ENCODE results near the gene KPNA5.

Gene KPNA5

DNA sequence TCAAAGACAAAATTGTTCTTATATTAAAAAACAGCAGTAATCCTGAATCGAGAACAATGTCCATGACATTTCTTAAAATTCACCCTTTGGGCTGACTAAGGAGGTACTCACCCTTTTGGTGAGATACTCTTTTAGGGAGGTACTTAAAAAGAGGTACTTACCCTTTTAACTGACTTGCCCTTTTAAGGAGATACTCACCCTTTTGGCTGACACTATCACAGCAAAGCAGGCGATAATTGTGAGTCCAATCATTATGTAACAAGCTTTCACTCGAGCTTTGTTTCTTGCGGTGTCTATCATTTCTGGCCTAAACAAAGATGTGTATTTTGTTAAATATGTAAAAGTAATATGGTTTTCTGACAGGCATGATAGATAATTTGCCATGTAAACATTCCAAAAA is 80.8 kb downstream of the KPNA5 start:
- no peak overlapping the region for H3K4me3 ChIP-seq (ENCODE audit: low read length)
- no peaks in the 10 kb centered on the region for H3K9me3 ChIP-seq (ENCODE audit: insufficient read depth, low read length)
- H4K20me1 ChIP-seq (ENCODE audit: insufficient read depth, low read length): no peaks in the 10 kb centered on the region
- no peak overlapping the region for H3K9ac ChIP-seq (ENCODE audit: low read length)
- TF ChIP-seq, protein P1, sequence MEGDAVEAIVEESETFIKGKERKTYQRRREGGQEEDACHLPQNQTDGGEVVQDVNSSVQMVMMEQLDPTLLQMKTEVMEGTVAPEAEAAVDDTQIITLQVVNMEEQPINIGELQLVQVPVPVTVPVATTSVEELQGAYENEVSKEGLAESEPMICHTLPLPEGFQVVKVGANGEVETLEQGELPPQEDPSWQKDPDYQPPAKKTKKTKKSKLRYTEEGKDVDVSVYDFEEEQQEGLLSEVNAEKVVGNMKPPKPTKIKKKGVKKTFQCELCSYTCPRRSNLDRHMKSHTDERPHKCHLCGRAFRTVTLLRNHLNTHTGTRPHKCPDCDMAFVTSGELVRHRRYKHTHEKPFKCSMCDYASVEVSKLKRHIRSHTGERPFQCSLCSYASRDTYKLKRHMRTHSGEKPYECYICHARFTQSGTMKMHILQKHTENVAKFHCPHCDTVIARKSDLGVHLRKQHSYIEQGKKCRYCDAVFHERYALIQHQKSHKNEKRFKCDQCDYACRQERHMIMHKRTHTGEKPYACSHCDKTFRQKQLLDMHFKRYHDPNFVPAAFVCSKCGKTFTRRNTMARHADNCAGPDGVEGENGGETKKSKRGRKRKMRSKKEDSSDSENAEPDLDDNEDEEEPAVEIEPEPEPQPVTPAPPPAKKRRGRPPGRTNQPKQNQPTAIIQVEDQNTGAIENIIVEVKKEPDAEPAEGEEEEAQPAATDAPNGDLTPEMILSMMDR (IDR thresholded peaks at IDR 0.05; ENCODE audit: low read depth, low read length): no peak
- TF ChIP-seq EZH2phosphoT487 (IDR thresholded peaks at IDR 0.05; ENCODE audit: low read depth): no peak
- H2AFZ ChIP-seq (ENCODE audit: low read depth, low read length): peak overlapping the region; percentile 83; the same call in 1 of the 2 replicates
- no peaks in the 10 kb centered on the region for H3K79me2 ChIP-seq (ENCODE audit: low read length)
- H3K27ac ChIP-seq (ENCODE audit: low read length): no peak overlapping the region
- H3K27me3 ChIP-seq (ENCODE audit: low read depth, low read length): no peaks in the 10 kb centered on the region
- no peaks in the 10 kb centered on the region for H3K36me3 ChIP-seq (replicated peaks; ENCODE audit: low read depth, low read length)
- peak overlapping the region; percentile 27; the same call in 1 of the 2 replicates for H3K4me2 ChIP-seq (ENCODE audit: low read length)
- no peaks in the 10 kb centered on the region for H3K4me1 ChIP-seq (ENCODE audit: low read length)

DNA sequence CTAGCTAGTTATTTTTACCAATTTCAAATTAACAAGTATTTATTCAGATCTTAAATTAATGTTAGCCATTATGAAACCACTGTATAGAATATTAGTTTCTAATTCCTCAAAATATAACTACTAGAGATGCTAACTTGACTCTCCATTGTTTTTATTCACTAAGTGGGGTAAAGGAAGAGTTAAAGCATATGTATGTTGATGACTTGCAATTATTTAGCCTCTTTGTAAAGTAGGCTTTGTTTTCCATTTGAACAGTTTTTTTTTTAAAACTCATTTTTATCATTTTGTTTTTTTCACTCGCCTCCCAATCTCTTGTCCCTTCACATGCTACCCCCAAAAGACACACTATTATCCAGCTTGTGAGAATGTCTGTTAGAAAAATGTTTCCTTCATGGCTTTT is 81.2 kb downstream of the KPNA5 start:
- H3K79me2 ChIP-seq (ENCODE audit: low read length): no peaks in the 10 kb centered on the region
- H2AFZ ChIP-seq (ENCODE audit: low read depth, low read length): peak overlapping the region; percentile 83; the same call in 1 of the 2 replicates
- no peak overlapping the region for H3K27ac ChIP-seq (ENCODE audit: low read length)
- no peak for TF ChIP-seq EZH2phosphoT487 (IDR thresholded peaks at IDR 0.05; ENCODE audit: low read depth)
- TF ChIP-seq, protein P1 (IDR thresholded peaks at IDR 0.05; ENCODE audit: low read depth, low read length): no peak
- H3K4me3 ChIP-seq (ENCODE audit: low read length): no peak overlapping the region
- no peaks in the 10 kb centered on the region for H3K36me3 ChIP-seq (replicated peaks; ENCODE audit: low read depth, low read length)
- H3K9ac ChIP-seq (ENCODE audit: low read length): no peak overlapping the region
- H3K9me3 ChIP-seq (ENCODE audit: insufficient read depth, low read length): no peaks in the 10 kb centered on the region
- no peaks in the 10 kb centered on the region for H4K20me1 ChIP-seq (ENCODE audit: insufficient read depth, low read length)
- no peaks in the 10 kb centered on the region for H3K4me1 ChIP-seq (ENCODE audit: low read length)
- H3K4me2 ChIP-seq (ENCODE audit: low read length): peak overlapping the region; percentile 27; the same call in 1 of the 2 replicates
- H3K27me3 ChIP-seq (ENCODE audit: low read depth, low read length): no peaks in the 10 kb centered on the region

DNA sequence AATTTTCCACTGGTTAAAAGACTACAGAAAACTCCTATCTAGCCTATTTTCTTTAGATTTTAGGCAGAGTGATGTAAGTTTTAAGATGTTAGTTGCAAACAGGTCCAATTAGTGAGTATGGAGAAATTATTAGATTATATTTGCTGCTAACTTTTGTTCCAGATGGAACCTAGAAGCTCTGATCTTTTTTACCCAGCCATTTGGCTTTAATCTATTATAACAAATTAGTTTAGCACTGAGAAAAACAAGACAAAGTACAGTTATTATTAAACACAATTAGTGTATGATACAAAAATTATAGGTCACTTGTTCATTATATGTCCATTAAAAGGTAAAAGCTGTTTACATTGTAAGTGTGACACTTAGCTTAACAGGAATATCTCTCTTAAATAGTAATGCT is 82.0 kb downstream of the KPNA5 start:
- Histone ChIP-seq H3K4me3 (ENCODE audit: low read length) (no peak overlapping the region), H2AFZ (ENCODE audit: low read depth, low read length) (no peak overlapping the region), H3K9me3 (ENCODE audit: insufficient read depth, low read length) (no peaks in the 10 kb centered on the region), H3K9ac (ENCODE audit: low read length) (no peak overlapping the region), H3K4me2 (ENCODE audit: low read length) (no peak overlapping the region), H3K4me1 (ENCODE audit: low read length) (no peaks in the 10 kb centered on the region), H3K27me3 (ENCODE audit: low read depth, low read length) (no peaks in the 10 kb centered on the region), H3K36me3 (replicated peaks; ENCODE audit: low read depth, low read length) (no peaks in the 10 kb centered on the region), H3K27ac (ENCODE audit: low read length) (no peak overlapping the region), H3K79me2 (ENCODE audit: low read length) (no peaks in the 10 kb centered on the region), H4K20me1 (ENCODE audit: insufficient read depth, low read length) (no peaks in the 10 kb centered on the region)
- TF ChIP-seq EZH2phosphoT487 (IDR thresholded peaks at IDR 0.05; ENCODE audit: low read depth): no peak
- TF ChIP-seq, protein P1 (IDR thresholded peaks at IDR 0.05; ENCODE audit: low read depth, low read length): no peak

DNA sequence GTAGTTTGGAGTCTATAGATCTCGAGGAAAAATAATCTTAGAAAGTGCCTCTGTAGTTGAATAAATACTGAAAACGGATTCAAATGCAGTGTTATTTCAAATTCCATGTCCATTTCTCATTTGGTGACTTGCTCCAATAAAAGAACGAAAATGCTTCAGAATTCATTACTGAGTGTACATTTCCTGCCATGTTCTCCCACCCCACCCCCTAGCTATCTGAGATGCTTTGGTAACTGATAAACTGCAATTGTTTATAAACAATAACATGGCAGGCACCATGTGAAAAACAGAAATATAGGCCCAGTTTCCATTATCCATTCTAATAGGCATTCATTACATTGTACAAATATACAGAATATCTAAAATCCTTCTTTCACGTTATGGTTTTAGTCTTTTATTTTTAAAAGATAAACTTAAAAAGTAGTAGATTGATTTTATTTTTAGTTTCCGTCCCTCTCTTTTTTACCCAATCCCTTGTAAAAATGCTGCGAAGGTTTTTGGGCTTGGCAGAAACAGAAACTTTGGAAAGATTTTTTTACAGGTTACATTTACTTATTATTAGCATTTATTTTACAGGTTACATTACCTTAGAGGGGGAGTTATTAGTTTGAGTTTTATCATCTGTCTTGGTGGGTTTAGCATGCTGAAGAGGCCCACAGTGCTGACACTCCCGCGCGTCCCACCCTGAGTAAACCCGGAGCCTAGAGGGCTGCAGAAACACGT is 83.1 kb downstream of the KPNA5 start:
- no peak overlapping the region for H3K9ac ChIP-seq (ENCODE audit: low read length)
- H3K4me1 ChIP-seq (ENCODE audit: low read length): no peaks in the 10 kb centered on the region
- no peak overlapping the region for H3K4me2 ChIP-seq (ENCODE audit: low read length)
- TF ChIP-seq, protein P1 (IDR thresholded peaks at IDR 0.05; ENCODE audit: low read depth, low read length): no peak
- TF ChIP-seq EZH2phosphoT487 (IDR thresholded peaks at IDR 0.05; ENCODE audit: low read depth): no peak
- H4K20me1 ChIP-seq (ENCODE audit: insufficient read depth, low read length): no peaks in the 10 kb centered on the region
- H3K9me3 ChIP-seq (ENCODE audit: insufficient read depth, low read length): no peaks in the 10 kb centered on the region
- H3K27ac ChIP-seq (ENCODE audit: low read length): no peak overlapping the region
- H3K27me3 ChIP-seq (ENCODE audit: low read depth, low read length): no peaks in the 10 kb centered on the region
- H3K79me2 ChIP-seq (ENCODE audit: low read length): no peaks in the 10 kb centered on the region
- H3K4me3 ChIP-seq (ENCODE audit: low read length): no peak overlapping the region
- H2AFZ ChIP-seq (ENCODE audit: low read depth, low read length): no peak overlapping the region
- no peaks in the 10 kb centered on the region for H3K36me3 ChIP-seq (replicated peaks; ENCODE audit: low read depth, low read length)

All from OCI-LY3 (cell line).